ENCODE measurements around the gene DDX4. TPM values are rescaled to one million over a fixed set of nuclear protein-coding genes. Genes with fewer than 3 reads are reported as not detected.

The DDX4 gene
- not detected for total RNA-seq

DNA sequence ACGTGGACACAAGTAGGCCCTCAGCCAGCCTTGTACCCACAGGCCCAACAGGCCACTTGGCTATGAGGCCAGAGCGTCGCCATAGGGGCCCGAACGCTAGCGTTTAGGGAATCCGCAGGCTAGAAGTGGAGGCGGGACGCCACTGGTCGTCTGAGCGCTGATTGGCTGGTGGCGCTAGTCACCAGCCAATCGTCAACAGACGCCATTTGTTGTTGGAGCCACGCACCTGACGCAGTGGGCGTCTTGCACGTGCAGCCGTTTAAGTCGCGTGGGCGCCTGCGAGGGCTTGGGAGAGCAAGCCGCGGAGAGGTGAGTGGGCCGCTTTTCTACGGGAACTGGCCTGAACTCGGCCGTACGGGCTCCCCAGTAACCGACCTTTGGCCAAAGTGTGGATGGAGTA is at the start of gene DDX4:
Gene DDX4 (plus strand): TSS at position 269 of the 400 bp plus-strand sequence. CDS start 903 bp downstream, outside the sequence.

DNA sequence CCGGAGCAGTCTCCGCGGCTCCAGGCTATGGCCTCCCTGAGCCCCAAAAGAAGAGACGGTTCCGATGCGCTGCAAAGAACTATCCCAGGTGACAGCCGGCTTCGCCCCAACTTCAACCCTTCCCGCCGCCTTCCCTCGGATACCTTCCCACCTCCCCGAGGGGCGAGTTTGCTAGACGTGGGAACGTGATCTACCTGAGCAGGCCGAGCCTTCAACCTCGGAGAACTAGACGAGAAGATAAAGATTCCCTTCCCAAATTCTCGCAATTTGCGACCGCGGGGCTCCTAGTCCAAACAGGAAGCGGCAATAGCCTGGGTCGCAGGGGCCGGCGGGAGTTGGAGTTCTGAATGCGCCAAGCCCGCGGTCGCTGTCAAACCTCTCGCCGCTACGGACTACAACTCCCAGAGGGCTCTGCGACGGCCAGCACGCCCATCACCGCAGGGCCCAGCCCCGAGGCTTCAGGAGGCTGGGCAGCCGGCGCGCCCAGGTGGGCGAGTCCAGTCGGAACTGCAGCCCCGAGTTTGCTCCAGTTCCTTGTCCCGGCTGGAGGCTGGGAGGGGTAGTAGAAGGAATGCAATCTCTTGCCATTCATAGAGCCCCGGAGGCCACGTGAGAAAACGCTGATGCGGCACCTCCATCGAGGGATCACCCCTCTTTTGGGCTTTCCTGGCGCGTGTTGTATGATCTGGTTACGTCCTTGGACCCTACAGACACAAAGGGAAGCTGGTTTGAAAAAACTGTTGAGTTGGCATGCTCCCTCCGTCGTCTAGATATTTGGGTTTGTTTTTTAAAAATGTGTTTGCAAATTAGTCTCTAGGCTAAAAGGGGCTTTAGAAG is 25.6 kb upstream of the DDX4 start, which contains the start of gene SLC38A9:
Gene SLC38A9 (minus strand): TSS at position 302 of the 837 bp plus-strand sequence. CDS start 14,366 bp downstream, outside the sequence.

DNA sequence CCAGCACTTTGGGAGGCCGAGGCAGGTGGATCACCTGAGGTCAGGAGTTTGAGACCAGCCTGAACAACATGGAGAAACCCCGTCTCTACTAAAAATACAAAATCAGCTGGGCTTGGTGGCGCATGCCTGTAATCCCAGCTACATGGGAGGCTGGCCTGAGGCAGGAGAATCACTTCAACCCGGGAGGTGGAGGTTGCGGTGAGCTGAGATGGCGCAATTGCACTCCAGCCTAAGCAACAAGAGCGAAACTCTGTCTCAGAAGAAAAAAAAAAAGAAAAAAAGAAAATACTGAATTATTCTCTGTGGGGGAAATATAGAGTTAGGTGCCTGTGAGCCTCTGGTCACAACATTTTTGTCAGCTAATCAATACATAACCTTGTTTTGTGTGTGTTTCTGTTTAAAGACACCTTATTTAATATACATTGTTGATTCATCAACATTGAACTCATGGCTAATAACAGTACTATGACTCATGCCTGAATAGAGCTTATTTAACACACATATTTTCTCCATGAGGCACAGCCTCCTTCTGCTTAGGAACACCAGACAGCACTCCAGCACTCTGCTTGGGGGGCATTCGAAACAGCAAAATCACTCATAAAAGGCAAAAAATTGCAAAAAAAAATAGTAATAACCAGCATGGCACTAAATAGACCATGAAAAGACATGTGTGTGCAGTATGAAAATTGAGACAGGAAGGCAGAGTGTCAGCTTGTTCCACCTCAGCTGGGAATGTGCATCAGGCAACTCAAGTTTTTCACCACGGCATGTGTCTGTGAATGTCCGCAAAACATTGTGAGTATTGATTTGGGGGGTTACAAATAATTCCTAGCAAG is 113.2 kb downstream of the DDX4 start, which contains the start of gene IL31RA:
Gene IL31RA (plus strand): TSS at position 519 of the 836 bp plus-strand sequence. CDS start 214 bp downstream, at position 733.

Small RNA genes within 50 kb of the gene (small RNA-seq; reads per million reads assigned to genes)
- gene AC016632.1 (ENCODE audit: low replicate concordance) = not detected
- gene RNA5SP183 (ENCODE audit: low replicate concordance) = not detected

Other genes with a start within 250 kb of the DDX4 start
- 193 TPM for gene PLPP1, start 203.1 kb upstream of the DDX4 start, total RNA-seq
- gene SLC38A9, start 25.7 kb upstream of the DDX4 start, total RNA-seq = 45.6 TPM
- not detected for gene IL31RA, start 113.3 kb downstream of the DDX4 start, total RNA-seq

All from metanephros (tissue), 2 donors.